SKM-1 treated with dmso at 0.1 percent for 144 hours (cell line): Measurements from ENCODE around the gene SLC38A8.
A peak's percentile ranks its signal among the peaks of the same experiment; 100 is the strongest.

Experiments used
- DNase-seq: peaks from one replicate; lab custom pipeline; 2025; ENCODE audit not compliant: unreplicated experiment; lab: John Stamatoyannopoulos, UW

Gene SLC38A8

GRCh38 chr16:84033251-84034195, 9.1 kb downstream of the SLC38A8 start:
- DNase-seq = no peak

GRCh38 chr16:84032458-84033178, 10.0 kb downstream of the SLC38A8 start:
- DNase-seq = no peak

DNA sequence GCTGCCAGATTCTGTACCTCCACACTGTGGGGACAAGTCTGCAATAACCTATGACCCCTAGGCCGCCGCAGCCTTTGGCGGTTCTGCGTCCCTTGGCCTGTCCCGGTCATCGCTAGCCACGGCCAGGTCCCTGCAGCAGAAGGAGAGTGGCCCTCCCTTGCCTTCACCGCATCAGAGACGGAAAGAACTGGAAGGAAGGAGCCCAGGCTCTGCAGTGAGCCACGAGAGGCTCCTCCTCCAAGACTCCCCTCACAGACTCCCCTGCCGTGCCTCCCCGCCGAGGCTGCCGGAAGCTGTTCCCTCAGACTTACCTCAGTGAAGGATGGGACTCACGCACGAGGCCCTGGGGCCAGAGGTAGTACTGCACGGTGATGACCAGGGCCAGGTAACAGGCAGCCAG, 11.0 kb downstream of the SLC38A8 start:
- DNase-seq = no peak

DNA sequence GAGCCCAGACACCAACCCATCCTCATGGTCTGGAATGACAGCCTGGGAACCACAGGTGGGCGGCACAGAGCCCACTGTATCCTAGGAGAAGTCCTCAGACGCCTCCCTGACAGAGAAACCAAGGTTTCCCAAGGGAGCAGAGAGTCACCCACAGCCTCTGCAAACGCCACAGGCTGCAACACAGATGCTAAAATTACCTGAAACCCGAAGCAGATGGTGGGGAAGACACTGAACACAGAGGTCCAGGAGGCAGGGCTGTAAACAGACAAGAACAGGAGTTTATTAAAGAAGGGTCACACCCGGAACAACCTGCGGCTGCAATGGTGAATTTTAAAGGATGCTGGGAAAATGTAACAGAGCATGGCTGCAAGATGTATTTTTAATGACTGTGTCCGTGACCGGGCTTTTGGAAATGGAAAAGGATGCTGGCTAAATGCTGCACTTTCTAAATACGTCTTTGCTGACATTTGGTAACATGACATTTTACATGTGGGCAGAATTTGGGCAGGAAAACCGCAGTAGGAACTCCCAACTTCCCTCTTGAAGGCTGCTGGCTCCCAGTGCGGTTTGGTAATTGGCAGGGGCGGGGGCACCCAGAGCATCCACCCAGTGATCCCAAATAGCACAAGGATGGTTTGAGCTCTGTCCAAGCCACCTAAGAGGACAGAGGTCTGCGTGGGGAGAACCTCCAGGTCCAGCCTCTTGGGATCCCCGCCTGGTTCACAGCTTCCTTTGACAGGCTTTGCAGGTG, 13.1 kb downstream of the SLC38A8 start:
- peak; percentile 43 for DNase-seq

DNA sequence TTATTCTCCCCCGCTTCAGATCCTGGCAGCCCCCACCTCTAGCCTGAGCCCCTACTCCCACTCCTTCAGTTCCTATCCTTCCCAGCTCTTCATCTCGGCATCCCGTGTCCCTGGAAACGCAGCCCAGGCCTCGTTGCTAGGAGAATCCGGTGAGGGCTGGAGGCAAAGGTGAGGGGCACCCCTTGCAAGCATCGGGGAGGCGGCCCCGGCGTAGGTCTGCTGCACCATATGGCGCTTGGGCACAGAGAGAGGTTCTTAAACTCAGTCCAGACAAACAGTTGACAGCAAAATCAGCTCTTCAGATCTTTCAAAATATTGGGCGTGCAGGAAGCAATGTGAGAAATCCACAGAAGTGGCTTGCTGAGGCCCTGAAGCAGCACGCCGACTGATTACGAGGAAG, 15.0 kb downstream of the SLC38A8 start:
- no peak for DNase-seq

GRCh38 chr16:84026606-84027005, 16.0 kb downstream of the SLC38A8 start:
- no peak for DNase-seq

- DNase-seq = no peak
These were observed 17.7 kb downstream of the SLC38A8 start for GRCh38 chr16:84024854-84025253.

DNA sequence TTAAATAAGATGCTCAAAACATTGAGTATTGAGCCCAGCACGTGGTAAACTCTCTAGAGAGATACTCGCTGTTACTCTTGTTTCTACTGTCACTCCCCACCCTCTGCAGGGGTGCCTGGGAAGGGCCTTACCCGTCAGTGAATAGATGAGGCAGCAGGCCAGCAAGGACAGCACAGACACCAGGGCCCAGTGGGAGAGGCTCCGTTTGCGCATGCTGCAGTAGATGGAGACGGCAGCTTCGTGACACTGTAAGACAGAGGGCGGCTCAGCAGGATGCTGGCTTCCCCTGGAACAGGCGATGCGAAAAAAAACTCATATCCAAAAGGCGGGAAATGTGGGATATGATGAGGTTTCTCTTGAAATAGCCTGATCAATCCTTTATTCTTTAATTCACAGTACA, 20.0 kb downstream of the SLC38A8 start:
- no peak for DNase-seq

DNA sequence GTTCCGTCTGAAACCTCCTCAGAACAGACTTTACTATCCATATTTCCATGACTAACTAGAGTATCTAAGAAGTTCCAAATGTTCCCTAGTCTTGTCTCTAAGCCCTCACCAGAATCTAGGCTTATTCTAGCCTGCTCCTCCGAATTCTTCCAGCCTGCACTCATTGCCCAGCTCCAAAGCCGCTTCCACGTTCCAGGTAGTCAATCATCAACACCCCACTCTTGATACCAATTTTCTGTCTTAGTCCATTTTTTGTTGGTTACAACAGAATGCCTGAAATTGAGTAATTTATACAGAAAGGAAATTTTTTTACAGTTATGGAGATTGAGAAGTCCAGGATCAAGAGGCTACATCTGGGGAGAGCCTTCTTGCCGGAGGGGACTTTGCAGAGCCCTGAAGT, 21.1 kb downstream of the SLC38A8 start:
- DNase-seq = no peak

- no peak for DNase-seq
These were observed 22.2 kb downstream of the SLC38A8 start for GRCh38 chr16:84020353-84020752.

DNA sequence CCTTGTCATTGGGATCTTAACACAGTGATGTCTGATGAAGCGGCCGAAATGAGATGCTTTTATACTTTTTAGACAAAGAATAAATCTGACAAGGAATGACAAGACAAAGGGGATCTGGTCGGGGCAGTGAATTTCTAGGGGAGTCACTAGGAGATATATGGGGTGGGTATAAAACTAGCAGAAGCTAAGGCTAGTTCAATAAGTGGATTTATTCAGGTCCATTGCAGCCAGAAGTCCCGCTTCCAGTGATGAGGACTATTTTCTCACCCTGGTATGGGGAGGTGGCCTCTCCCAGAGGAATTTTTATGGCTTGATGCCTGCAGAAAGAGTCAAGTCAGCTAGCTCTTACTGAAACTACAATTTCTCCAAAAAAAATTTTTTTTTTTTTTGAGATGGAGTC, 23.9 kb downstream of the SLC38A8 start:
- DNase-seq = no peak

DNA sequence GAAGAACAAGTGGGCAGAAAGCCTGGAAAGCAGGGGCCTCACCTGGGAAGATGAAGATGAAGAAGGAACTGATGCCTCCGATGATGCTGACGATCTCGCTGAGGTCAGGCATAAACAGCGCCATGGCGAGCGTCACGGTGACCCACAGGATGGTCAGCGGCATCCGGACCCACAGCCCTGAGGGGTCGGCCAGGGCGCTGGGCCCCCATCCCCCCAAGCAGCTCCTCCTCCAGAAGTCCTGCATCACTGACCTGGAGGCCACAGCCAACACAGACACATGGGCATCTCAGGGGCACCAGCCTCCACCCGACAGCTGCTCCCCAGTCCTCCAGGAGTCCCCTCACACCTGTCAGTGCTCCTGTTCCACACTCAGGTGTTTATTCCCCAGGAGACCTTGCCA, 26.1 kb downstream of the SLC38A8 start:
- no peak for DNase-seq

DNA sequence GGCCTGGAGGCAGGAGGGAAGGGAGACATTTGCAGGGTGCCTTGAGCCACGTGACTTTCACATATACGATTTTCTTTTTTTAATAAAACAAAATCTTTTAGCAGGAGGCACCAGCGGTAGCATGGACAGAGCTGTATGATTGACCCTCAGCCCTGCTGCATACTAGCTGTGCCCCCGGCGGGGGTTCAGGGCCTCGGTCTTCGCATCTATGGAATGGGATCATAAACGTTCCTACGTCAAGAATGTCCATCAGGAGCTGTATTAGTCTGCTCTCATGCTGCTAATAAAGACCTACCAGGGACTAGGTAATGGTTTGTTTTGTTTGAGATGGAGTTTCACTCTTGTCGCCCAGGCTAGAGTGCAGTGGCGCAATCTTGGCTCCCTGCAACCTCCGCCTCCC, 27.2 kb downstream of the SLC38A8 start:
- DNase-seq = no peak

GRCh38 chr16:84014570-84015327, 27.8 kb downstream of the SLC38A8 start:
- no peak for DNase-seq

DNA sequence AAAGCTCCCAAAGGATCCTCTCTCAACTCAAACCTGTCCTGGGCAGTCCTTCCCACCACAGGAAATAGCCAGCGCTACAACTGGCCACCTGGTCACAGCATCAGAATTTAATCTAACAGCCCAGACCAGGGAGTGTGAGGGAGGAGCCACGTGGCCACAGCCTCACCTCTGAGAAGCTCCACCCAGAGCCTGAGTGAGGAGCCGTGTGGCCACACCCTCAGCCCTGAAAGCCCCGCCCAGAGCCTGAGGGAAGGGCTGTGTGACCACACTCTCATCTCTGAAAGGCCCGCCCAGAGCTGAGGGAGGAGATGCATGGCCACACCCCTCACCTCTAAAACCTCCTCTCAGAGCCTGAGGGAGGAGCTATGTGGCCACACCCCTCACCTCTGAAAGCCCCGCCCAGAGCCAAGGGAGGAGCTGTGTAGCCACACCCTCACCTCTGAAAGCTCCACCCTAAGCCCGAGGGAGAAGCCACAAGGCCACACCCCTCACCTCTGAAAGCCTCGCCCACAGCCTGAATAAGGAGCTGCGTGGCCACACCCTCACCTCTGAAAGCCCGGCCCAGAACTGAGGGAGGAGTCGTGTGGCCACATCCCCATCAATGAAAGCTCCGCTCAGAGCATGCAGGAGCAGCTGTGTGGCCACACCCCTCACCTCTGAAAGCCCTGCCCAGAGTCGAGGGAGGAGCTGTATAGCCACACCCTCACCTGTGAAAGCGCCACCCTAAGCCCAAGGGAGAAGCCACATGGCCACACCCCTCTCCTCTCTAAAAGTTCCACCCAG, 28.6 kb downstream of the SLC38A8 start:
- peak; percentile 98 for DNase-seq

DNA sequence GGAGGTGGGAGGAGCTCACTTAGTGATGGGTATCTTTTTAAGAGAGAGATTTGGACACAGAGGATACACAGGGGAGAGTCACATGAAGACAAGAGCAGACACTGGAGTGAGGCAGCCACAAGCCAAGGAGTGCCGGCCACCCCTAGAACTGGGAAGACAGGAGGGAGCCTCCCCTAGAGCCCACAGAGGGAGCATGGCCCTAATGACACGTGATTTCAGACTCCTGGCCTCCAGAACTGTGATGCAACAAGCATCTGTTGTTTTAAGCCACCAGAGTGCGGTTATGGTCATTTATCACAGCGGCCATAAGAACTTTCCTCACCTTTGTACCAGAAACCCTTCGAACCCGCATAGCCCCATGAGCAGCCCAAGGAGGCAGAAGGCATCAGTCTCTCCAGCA, 33.3 kb downstream of the SLC38A8 start:
- no peak for DNase-seq

GRCh38 chr16:84007965-84008364, 34.6 kb downstream of the SLC38A8 start:
- no peak for DNase-seq

- DNase-seq = no peak
These were observed 35.1 kb downstream of the SLC38A8 start for GRCh38 chr16:84007520-84007919.

GRCh38 chr16:84005391-84005790, 37.2 kb downstream of the SLC38A8 start:
- DNase-seq = no peak

DNA sequence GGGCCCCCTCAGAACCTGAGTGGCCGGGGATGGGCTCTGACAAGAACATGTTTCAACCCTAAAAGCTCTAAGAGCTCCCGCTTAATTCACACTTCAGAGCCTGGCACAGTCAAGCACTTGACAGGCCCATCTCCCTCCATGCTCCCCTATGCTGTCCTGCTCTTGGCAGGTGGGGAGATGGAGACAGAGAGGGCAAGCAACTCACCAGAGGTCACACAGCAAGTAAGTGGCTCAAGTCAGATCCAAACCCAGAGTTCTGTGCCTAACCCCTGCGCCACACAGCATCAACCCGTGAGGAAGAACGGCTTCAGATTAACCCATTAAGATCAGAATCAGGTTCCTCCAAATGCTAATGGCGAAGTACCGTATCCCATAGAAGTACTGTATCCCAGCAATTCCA, 38.2 kb downstream of the SLC38A8 start:
- no peak for DNase-seq
